Parathyroid adenoma (tissue), 2 donors: ENCODE measurements around the gene MID1.

ENCODE experiments used
- H2AFZ ChIP-seq: fragments of 300-600 bp; sonication (generic); one replicate; pipeline ENCODE4 v1.7.0; 2017; ENCODE audit warnings: antibody characterized with exemption, mild to moderate bottlenecking
- H3K27ac ChIP-seq: fragments of 300-600 bp; sonication (generic); one replicate; pipeline ENCODE4 v1.7.0; 2017
- H3K27me3 ChIP-seq: fragments of 300-600 bp; sonication (generic); one replicate; pipeline ENCODE4 v1.7.0; 2017; ENCODE audit warnings: low read length; ENCODE audit not compliant: control insufficient read depth, insufficient read depth
- H3K36me3 ChIP-seq: fragments of 300-600 bp; sonication (generic); one replicate; pipeline ENCODE4 v1.7.0; 2017; ENCODE audit warnings: low read length; ENCODE audit not compliant: control insufficient read depth, insufficient read depth
- H3K4me1 ChIP-seq: fragments of 300-600 bp; sonication (generic); one replicate; pipeline ENCODE4 v1.7.0; 2017; ENCODE audit warnings: control low read depth
- H3K4me2 ChIP-seq: fragments of 300-600 bp; sonication (generic); one replicate; pipeline ENCODE4 v1.7.0; 2017; ENCODE audit warnings: low read length
- H3K4me3 ChIP-seq: fragments of 300-600 bp; sonication (generic); one replicate; pipeline ENCODE4 v1.7.0; 2017; ENCODE audit warnings: low read depth, low read length
- H3K79me2 ChIP-seq: fragments of 300-600 bp; sonication (generic); one replicate; pipeline ENCODE4 v1.7.0; 2017; ENCODE audit warnings: control low read depth
- H3K9ac ChIP-seq: fragments of 300-600 bp; sonication (generic); one replicate; pipeline ENCODE4 v1.7.0; 2017; ENCODE audit warnings: mild to moderate bottlenecking
- H3K9me3 ChIP-seq: fragments of 300-600 bp; sonication (generic); one replicate; pipeline ENCODE4 v1.7.0; 2017; ENCODE audit warnings: low read length; ENCODE audit not compliant: control insufficient read depth
- TF ChIP-seq, protein P1 (sequence below): fragments of 300-600 bp; sonication (generic); IDR thresholded peaks from one replicate; pipeline ENCODE4 v1.7.0; 2017; ENCODE audit warnings: antibody characterized with exemption, mild to moderate bottlenecking
- donor health status: primary hyperparathyroidism.

Gene MID1

DNA sequence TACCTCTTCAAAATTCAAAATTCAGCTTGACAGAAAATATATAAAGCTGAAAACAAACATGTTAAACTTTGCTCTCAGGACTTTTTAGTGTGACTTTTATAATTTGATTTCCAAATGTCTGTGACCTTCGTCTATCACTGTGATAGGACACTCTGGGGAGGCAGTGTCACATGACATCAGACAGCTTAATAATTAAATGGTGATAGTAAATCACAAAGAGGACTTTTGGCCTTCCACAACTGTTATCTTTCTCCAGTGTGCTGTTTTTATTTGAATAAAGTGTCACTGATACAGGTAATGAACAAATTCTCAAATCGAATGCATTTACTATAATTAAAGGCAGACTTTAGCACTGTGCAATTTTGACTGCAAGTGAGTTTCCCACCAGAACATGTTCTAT is 83.1 kb downstream of the MID1 start:
- Histone ChIP-seq H3K27ac (no peak overlapping the region), H2AFZ (no peak overlapping the region), H3K9me3 (no peaks in the 10 kb centered on the region), H3K79me2 (no peaks in the 10 kb centered on the region), H3K4me2 (no peak overlapping the region), H3K27me3 (no peaks in the 10 kb centered on the region), H3K9ac (no peak overlapping the region), H3K4me3 (no peak overlapping the region), H3K4me1 (no peaks in the 10 kb centered on the region), H3K36me3 (no peaks in the 10 kb centered on the region)
- TF ChIP-seq, protein P1, sequence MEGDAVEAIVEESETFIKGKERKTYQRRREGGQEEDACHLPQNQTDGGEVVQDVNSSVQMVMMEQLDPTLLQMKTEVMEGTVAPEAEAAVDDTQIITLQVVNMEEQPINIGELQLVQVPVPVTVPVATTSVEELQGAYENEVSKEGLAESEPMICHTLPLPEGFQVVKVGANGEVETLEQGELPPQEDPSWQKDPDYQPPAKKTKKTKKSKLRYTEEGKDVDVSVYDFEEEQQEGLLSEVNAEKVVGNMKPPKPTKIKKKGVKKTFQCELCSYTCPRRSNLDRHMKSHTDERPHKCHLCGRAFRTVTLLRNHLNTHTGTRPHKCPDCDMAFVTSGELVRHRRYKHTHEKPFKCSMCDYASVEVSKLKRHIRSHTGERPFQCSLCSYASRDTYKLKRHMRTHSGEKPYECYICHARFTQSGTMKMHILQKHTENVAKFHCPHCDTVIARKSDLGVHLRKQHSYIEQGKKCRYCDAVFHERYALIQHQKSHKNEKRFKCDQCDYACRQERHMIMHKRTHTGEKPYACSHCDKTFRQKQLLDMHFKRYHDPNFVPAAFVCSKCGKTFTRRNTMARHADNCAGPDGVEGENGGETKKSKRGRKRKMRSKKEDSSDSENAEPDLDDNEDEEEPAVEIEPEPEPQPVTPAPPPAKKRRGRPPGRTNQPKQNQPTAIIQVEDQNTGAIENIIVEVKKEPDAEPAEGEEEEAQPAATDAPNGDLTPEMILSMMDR = no peak

DNA sequence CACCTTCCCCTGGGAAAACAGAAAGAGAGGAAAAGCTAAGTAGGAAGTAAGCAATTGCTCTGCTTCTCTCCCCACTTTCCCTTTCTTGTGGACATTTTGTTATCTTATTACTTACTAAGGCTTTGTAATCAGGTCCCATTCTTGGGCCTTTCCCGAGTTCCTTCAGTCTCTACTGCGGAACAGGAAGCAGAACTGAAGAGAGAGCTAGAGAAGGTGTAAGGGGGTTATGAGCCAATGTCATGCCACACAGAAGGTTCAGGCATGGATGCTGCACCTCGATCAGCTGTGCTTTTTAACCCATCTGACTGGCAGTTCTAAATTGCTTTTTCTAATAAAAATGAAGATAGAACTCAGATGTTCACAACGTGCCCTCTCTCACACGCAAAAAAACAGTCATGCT is 83.6 kb downstream of the MID1 start:
- no peaks in the 10 kb centered on the region for H3K27me3 ChIP-seq
- TF ChIP-seq, protein P1 = no peak
- no peaks in the 10 kb centered on the region for H3K36me3 ChIP-seq
- no peak overlapping the region for H3K4me2 ChIP-seq
- no peak overlapping the region for H2AFZ ChIP-seq
- H3K4me3 ChIP-seq = no peak overlapping the region
- no peak overlapping the region for H3K27ac ChIP-seq
- no peaks in the 10 kb centered on the region for H3K79me2 ChIP-seq
- no peaks in the 10 kb centered on the region for H3K4me1 ChIP-seq
- H3K9ac ChIP-seq = no peak overlapping the region
- H3K9me3 ChIP-seq = no peaks in the 10 kb centered on the region

DNA sequence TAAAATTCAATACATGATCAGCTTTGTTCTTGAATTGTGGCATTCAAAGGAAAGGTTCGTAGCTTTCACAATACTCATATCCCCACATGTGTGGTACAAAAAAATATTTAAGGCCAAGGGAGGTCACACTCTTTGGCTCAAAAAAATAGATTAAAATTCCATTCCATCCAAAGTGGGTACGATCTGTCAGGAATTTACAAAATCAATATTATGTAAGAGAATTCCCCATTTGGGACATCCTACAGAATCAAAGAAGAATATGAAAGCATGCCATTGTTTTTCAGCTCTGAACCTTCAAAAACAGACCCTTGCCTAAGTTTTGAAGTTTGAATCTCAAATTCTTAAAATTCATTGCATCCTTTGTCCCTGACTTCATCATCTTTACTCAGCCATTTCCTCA is 85.8 kb downstream of the MID1 start:
- Histone ChIP-seq H3K9me3 (no peaks in the 10 kb centered on the region), H3K9ac (no peak overlapping the region), H3K4me1 (no peaks in the 10 kb centered on the region), H3K4me2 (no peak overlapping the region), H2AFZ (no peak overlapping the region), H3K36me3 (no peaks in the 10 kb centered on the region), H3K79me2 (no peaks in the 10 kb centered on the region), H3K4me3 (no peak overlapping the region), H3K27ac (no peak overlapping the region), H3K27me3 (no peaks in the 10 kb centered on the region)
- TF ChIP-seq, protein P1 = no peak

GRCh38 chrX:10533696-10534365 is 86.6 kb downstream of the MID1 start:
- Histone ChIP-seq H3K4me3 (no peak overlapping the region), H2AFZ (no peak overlapping the region), H3K27me3 (no peaks in the 10 kb centered on the region), H3K9ac (no peak overlapping the region), H3K27ac (no peak overlapping the region), H3K9me3 (no peaks in the 10 kb centered on the region), H3K4me1 (no peaks in the 10 kb centered on the region), H3K4me2 (no peak overlapping the region), H3K36me3 (no peaks in the 10 kb centered on the region), H3K79me2 (no peaks in the 10 kb centered on the region)
- TF ChIP-seq, protein P1 = no peak

DNA sequence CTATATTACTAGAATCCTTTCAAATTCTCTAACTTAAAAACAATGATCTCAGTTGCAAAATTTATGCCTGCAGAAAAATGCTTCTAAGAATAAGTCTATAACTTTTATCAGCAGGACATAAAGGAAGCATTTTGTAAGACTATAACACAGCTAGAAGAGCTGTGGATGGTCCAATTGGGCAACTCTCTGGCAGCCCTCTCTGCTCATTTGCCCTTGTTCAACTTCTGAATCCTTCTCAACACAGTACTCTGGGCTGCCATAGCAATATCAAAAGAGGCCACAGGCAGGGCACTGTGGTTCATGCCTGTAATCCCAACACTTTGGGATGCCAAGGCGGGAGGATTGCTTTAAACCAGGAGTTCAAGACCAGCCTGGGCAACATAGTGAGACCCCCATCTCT is 88.5 kb downstream of the MID1 start:
- no peaks in the 10 kb centered on the region for H3K4me1 ChIP-seq
- no peak overlapping the region for H2AFZ ChIP-seq
- H3K27ac ChIP-seq = no peak overlapping the region
- no peak overlapping the region for H3K4me3 ChIP-seq
- H3K9ac ChIP-seq = no peak overlapping the region
- H3K36me3 ChIP-seq = no peaks in the 10 kb centered on the region
- TF ChIP-seq, protein P1 = no peak
- no peak overlapping the region for H3K4me2 ChIP-seq
- no peaks in the 10 kb centered on the region for H3K27me3 ChIP-seq
- H3K9me3 ChIP-seq = no peaks in the 10 kb centered on the region
- no peaks in the 10 kb centered on the region for H3K79me2 ChIP-seq
